ENCODE measurements around the gene VPS13D.

- no peak for TF ChIP-seq CTCF (IDR thresholded peaks at IDR 0.05; ENCODE audit: borderline replicate concordance, extremely low read depth, low read length, poor library complexity, severe bottlenecking)
- no peak for TF ChIP-seq EZH2 (IDR thresholded peaks at IDR 0.05; ENCODE audit: borderline replicate concordance, low read depth, low read length, severe bottlenecking)
Measured at GRCh38 chr1:12301518-12302237, 71.8 kb downstream of the VPS13D start.
